ENCODE data around the gene DLK2. TPM values are rescaled to one million over a fixed set of nuclear protein-coding genes. Genes with fewer than 3 reads are reported as not detected.

Gene DLK2
- total and polyA plus RNA-seq, 3 experiments from 2014 or later = 1.4 to 1.9 (median 1.9) TPM

GRCh38 chr6:43442935-43443334 lies 12.4 kb downstream of the DLK2 start:
- CTCF ChIA-PET = no interaction called here

DNA sequence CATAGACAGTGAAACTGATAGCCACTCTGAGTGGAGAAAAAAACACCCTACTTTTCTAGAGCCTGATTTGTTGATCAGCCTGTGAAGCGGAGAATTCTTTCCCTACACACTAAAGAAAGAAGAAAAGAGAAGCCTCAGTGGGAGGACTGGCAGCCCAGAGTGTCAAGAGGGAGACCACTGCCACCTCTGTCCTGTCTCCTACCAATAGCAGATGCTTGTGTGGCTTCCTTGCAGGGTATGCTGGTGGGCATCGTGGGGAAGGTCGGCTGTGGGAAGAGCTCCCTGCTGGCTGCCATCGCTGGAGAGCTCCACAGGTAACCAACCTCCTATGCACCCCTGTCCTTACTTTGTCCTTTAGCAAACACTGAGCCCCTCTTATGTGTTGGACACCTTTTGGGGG lies 17.6 kb downstream of the DLK2 start:
- no peak for DNase-seq
- Histone ChIP-seq H3K4me1 (ENCODE audit: insufficient read depth, low read length) (no peaks in the 10 kb centered on the region), H3K27ac (ENCODE audit: low read depth, low read length) (no peak overlapping the region), H3K27me3 (ENCODE audit: insufficient read depth, low read length, poor library complexity, severe bottlenecking) (no peaks in the 10 kb centered on the region), H3K4me3 (ENCODE audit: low read length) (no peak overlapping the region), H3K9me3 (ENCODE audit: low read length) (no peaks in the 10 kb centered on the region), H3K36me3 (ENCODE audit: insufficient read depth, low read length) (peaks cover 15% of the 10 kb centered on the region)
- no peaks in the 10 kb centered on the region for H3K9me3 Mint-ChIP-seq
- ChIA-PET POLR2A (interaction anchor here (0.6 kb wide), 1 partner anchor 11 kb away, joined by 9 read pairs; the partner anchor contains the start of gene ABCC10), CTCF (no interaction called here)
- peaks cover 0 to 64% (median 4%) of the 10 kb centered on the region in 3 donors for H3K36me3 Mint-ChIP-seq
- H3K27ac Mint-ChIP-seq = peak overlapping the region in 2 of 8 donors; percentile 26 to 34
- H3K4me1 Mint-ChIP-seq = no peaks in the 10 kb centered on the region
- H3K27me3 Mint-ChIP-seq = peaks cover 0 to 2% of the 10 kb centered on the region in 2 donors
- H3K4me3 Mint-ChIP-seq = no peak overlapping the region

More at GRCh38 chr6:43442935-43443334, 12.4 kb downstream of the DLK2 start:
- H3K27me3 Mint-ChIP-seq = no peaks in the 10 kb centered on the region
- Histone ChIP-seq H3K9me3 (ENCODE audit: low read length) (no peaks in the 10 kb centered on the region), H3K4me3 (ENCODE audit: low read length) (no peak overlapping the region), H3K27ac (ENCODE audit: low read depth, low read length) (no peak overlapping the region), H3K27me3 (ENCODE audit: insufficient read depth, low read length, poor library complexity, severe bottlenecking) (no peaks in the 10 kb centered on the region), H3K36me3 (ENCODE audit: insufficient read depth, low read length) (peaks cover 22% of the 10 kb centered on the region), H3K4me1 (ENCODE audit: insufficient read depth, low read length) (no peaks in the 10 kb centered on the region)
- POLR2A ChIA-PET = no interaction called here
- peaks cover 0 to 74% (median 5%) of the 10 kb centered on the region in 3 donors for H3K36me3 Mint-ChIP-seq
- no peak overlapping the region for H3K4me3 Mint-ChIP-seq
- no peak for DNase-seq
- no peaks in the 10 kb centered on the region for H3K4me1 Mint-ChIP-seq
- H3K27ac Mint-ChIP-seq = no peak overlapping the region
- H3K9me3 Mint-ChIP-seq = no peaks in the 10 kb centered on the region

DNA sequence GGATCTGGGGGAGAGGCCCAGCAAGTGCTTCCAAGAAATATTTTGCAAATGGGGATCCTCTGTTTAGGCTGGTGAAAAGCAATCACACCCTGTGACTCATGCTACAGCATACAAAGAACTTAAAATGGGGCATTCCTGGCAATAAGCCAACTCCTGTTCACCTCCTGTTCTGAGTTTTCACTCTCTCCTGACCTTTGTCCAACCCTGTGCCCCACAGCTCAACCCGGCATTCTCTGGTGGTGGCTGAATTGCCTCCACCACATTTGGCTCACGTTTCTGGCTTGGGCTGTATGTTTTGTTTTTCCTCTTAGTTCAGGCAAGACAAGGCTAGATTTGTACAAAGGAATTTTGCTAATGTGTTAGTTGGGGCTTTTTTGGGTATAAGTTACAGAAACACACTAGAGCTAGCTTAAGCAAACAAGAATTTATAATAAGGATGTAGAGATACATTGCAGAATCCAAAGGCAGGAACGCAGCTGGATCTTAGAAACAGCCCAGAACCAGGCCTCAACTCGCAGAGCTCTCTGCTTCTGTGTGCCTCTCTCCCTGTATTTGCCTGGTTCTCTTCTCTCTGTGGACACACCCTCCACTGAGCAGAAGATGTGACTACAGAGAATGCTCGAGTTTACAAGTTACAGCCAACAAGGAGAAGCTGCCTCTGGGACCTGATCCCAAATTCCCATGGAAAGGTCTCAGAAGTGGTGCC lies 18.6 kb downstream of the DLK2 start:
- Mint-ChIP-seq H3K36me3 (peaks cover 0 to 67% (median 4%) of the 10 kb centered on the region in 3 donors), H3K9me3 (no peaks in the 10 kb centered on the region), H3K4me1 (peaks cover 1 to 5% (median 3%) of the 10 kb centered on the region in 3 donors), H3K4me3 (peak overlapping the region in 1 of 7 donors; percentile 29), H3K27me3 (peaks cover 0 to 2% of the 10 kb centered on the region in 2 donors), H3K27ac (peak overlapping the region in 4 of 8 donors; percentile 22 to 73 (median 62))
- ChIA-PET CTCF (interaction anchor here (1.1 to 1.2 kb wide), 2 partner anchors 17 to 70 kb away, joined by 4 to 6 read pairs; no protein-coding TSS in a partner anchor), POLR2A (interaction anchor here (0.7 kb wide), 1 partner anchor 43 kb away, joined by 4 read pairs; no protein-coding TSS in a partner anchor)
- H3K4me3 ChIP-seq (ENCODE audit: low read length) = no peak overlapping the region
- H3K27me3 ChIP-seq (ENCODE audit: insufficient read depth, low read length, poor library complexity, severe bottlenecking) = no peaks in the 10 kb centered on the region
- no peaks in the 10 kb centered on the region for H3K9me3 ChIP-seq (ENCODE audit: low read length)
- DNase-seq = no peak
- H3K36me3 ChIP-seq (ENCODE audit: insufficient read depth, low read length) = peaks cover 16% of the 10 kb centered on the region
- H3K4me1 ChIP-seq (ENCODE audit: insufficient read depth, low read length) = no peaks in the 10 kb centered on the region
- H3K27ac ChIP-seq (ENCODE audit: low read depth, low read length) = no peak overlapping the region

DNA sequence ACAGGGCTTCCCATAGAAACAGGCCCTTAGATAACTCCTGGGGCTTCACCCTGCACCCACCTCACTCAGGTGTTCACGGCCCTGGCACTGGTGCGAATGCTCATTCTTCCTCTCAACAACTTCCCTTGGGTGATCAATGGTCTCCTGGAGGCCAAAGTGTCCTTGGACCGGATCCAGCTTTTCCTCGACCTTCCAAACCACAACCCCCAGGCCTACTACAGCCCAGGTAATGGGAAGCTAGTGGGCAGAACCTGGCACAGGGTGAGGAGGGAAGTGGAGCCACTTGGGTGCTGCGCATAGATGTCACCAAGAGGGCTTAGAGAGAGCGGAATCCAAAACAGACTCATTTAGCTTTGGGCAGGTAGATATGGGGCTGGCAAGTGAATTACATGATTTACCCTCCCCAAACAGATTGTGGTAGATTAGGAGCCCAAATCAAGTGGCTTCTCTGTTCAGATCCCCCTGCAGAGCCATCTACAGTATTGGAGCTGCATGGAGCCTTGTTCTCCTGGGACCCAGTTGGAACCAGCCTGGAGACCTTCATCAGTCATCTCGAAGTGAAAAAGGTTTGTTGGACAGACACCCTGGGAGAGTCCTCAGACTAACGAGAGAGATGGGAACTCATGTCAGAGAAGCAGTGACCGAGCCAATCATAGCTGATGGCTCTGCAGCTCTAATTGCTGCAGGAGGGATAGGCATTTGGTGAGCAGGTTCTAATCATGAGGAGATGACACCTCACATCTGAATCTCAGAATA lies 19.5 kb downstream of the DLK2 start:
- H3K4me1 ChIP-seq (ENCODE audit: insufficient read depth, low read length) = no peaks in the 10 kb centered on the region
- no peak overlapping the region for H3K4me3 ChIP-seq (ENCODE audit: low read length)
- H3K36me3 ChIP-seq (ENCODE audit: insufficient read depth, low read length) = peaks cover 16% of the 10 kb centered on the region
- no peaks in the 10 kb centered on the region for H3K9me3 ChIP-seq (ENCODE audit: low read length)
- no peaks in the 10 kb centered on the region for H3K27me3 ChIP-seq (ENCODE audit: insufficient read depth, low read length, poor library complexity, severe bottlenecking)
- Mint-ChIP-seq H3K27ac (peak overlapping the region in 2 of 8 donors; percentile 2 to 73), H3K4me1 (peaks cover 3 to 7% (median 6%) of the 10 kb centered on the region in 3 donors), H3K27me3 (peaks cover 0 to 2% of the 10 kb centered on the region in 2 donors), H3K4me3 (no peak overlapping the region), H3K9me3 (no peaks in the 10 kb centered on the region), H3K36me3 (peaks cover 0 to 63% (median 4%) of the 10 kb centered on the region in 3 donors)
- DNase-seq = no peak
- ChIA-PET CTCF (interaction anchor here (1.1 to 1.2 kb wide), 2 partner anchors 18 to 71 kb away, joined by 4 to 6 read pairs; no protein-coding TSS in a partner anchor), POLR2A (no interaction called here)
- no peak overlapping the region for H3K27ac ChIP-seq (ENCODE audit: low read depth, low read length)

DNA sequence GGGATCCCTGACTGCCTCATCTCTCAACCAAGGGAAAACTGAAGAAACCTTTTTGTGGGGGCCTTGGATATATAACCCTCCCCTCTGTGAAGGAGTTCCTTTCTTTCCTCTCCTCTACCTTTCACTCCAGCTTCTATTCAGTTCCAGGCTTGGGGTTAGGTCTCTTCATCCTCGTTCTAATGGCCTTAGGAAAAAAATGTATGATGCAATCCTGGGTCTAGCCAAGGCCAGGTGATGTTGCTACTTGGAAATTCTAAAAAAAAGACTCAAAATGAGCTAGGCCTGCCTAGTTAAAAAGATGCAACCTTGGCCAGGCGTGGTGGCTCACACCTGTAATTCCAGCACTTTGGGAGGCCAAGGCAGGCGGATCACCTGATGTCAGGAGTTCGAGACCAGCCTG lies 20.4 kb downstream of the DLK2 start:
- H3K36me3 ChIP-seq (ENCODE audit: insufficient read depth, low read length) = peaks cover 16% of the 10 kb centered on the region
- peak overlapping the region in 2 of 8 donors; percentile 25 to 73 for H3K27ac Mint-ChIP-seq

DNA sequence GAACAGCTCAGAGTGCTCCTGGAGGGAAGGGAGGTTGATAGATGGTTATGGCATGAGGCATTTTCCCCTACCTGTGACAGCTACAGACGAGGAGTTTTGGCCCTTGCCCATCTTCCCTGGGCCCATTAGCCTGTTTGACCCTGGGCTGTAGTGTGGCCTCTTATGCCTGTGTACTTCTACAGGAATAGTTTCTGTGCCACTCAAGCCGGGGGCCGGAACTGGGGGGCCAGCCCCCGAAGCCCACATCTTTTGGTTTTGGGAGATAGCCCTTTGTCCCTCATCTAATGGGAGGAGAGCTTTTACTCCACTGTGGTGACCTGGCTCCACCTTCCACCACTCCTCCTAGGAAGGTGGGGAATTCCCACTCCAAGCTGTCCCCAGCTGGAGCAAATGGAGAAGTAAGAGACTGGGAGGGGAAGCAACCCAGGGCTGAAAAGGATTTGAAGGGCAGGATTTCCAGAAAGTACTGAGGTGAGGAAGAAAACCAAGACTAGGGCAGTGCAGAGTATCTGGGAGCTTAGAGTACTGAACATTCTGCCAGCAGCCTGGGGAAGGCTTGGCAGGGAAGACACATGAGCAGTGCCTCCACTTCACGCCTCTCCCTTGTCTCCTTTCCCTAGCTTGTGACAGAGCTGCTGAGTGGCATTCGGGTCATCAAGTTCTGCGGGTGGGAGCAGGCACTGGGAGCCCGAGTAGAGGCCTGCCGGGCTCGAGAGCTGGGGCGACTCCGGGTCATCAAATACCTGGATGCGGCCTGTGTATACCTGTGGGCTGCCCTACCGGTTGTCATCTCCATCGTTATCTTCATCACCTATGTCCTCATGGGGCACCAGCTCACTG lies 21.1 kb downstream of the DLK2 start:
- Histone ChIP-seq H3K27me3 (ENCODE audit: insufficient read depth, low read length, poor library complexity, severe bottlenecking) (no peaks in the 10 kb centered on the region), H3K36me3 (ENCODE audit: insufficient read depth, low read length) (peaks cover 16% of the 10 kb centered on the region), H3K9me3 (ENCODE audit: low read length) (no peaks in the 10 kb centered on the region), H3K27ac (ENCODE audit: low read depth, low read length) (no peak overlapping the region), H3K4me1 (ENCODE audit: insufficient read depth, low read length) (no peaks in the 10 kb centered on the region), H3K4me3 (ENCODE audit: low read length) (no peak overlapping the region)
- ChIA-PET CTCF (interaction anchor here (0.7 to 1.6 kb wide), 3 partner anchors 21 to 72 kb away, joined by 3 to 4 read pairs (median 3); partner anchors contain the start of gene DLK2), POLR2A (no interaction called here)
- no peaks in the 10 kb centered on the region for H3K9me3 Mint-ChIP-seq
- H3K4me1 Mint-ChIP-seq = peaks cover 5 to 15% (median 8%) of the 10 kb centered on the region in 3 donors
- peaks cover 0 to 2% of the 10 kb centered on the region in 2 donors for H3K27me3 Mint-ChIP-seq
- peak overlapping the region in 2 of 8 donors; percentile 66 to 73 for H3K27ac Mint-ChIP-seq
- DNase-seq = no peak
- no peak overlapping the region for H3K4me3 Mint-ChIP-seq
- peaks cover 0 to 61% (median 4%) of the 10 kb centered on the region in 3 donors for H3K36me3 Mint-ChIP-seq

More for the DNA sequence above, 20.4 kb downstream of the DLK2 start:
- Mint-ChIP-seq H3K36me3 (peaks cover 0 to 63% (median 4%) of the 10 kb centered on the region in 3 donors), H3K4me3 (no peak overlapping the region), H3K9me3 (no peaks in the 10 kb centered on the region), H3K27me3 (peaks cover 0 to 2% of the 10 kb centered on the region in 2 donors), H3K4me1 (peaks cover 5 to 15% (median 6%) of the 10 kb centered on the region in 3 donors)
- H3K27ac ChIP-seq (ENCODE audit: low read depth, low read length) = no peak overlapping the region
- H3K9me3 ChIP-seq (ENCODE audit: low read length) = no peaks in the 10 kb centered on the region
- CTCF ChIA-PET = interaction anchor here (1.3 kb wide), 1 partner anchor 20 kb away, joined by 3 read pairs; the partner anchor contains the start of gene DLK2
- no peaks in the 10 kb centered on the region for H3K4me1 ChIP-seq (ENCODE audit: insufficient read depth, low read length)
- POLR2A ChIA-PET = no interaction called here
- no peak overlapping the region for H3K4me3 ChIP-seq (ENCODE audit: low read length)
- H3K27me3 ChIP-seq (ENCODE audit: insufficient read depth, low read length, poor library complexity, severe bottlenecking) = no peaks in the 10 kb centered on the region
- DNase-seq = no peak

DNA sequence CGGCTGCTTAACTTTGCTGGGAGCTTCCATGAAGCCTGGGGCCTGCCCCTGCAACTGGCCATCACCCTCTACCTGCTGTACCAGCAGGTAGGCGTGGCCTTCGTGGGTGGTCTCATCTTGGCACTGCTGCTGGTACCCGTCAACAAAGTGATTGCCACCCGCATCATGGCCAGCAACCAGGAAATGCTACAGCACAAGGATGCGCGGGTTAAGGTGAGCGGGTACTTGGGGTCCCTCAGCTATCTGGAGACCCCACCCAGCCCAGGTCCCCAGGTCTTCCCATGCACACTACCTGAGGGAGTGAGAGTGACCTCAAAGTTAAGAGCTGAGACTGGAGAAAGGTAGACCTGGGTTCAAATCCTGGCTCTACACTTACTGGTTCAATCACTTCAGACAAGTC lies 22.2 kb downstream of the DLK2 start:
- POLR2A ChIA-PET = no interaction called here
- Mint-ChIP-seq H3K4me1 (peaks cover 14 to 26% (median 18%) of the 10 kb centered on the region in 3 donors), H3K27ac (no peak overlapping the region), H3K36me3 (peaks cover 0 to 59% (median 4%) of the 10 kb centered on the region in 3 donors), H3K4me3 (peak overlapping the region in 1 of 7 donors; percentile 70), H3K27me3 (peaks cover 0 to 2% of the 10 kb centered on the region in 2 donors), H3K9me3 (no peaks in the 10 kb centered on the region)
- H3K4me3 ChIP-seq (ENCODE audit: low read length) = no peak overlapping the region
- peaks cover 10% of the 10 kb centered on the region for H3K4me1 ChIP-seq (ENCODE audit: insufficient read depth, low read length)
- H3K9me3 ChIP-seq (ENCODE audit: low read length) = no peaks in the 10 kb centered on the region
- H3K27ac ChIP-seq (ENCODE audit: low read depth, low read length) = no peak overlapping the region
- peaks cover 8% of the 10 kb centered on the region for H3K36me3 ChIP-seq (ENCODE audit: insufficient read depth, low read length)
- DNase-seq = no peak
- no peaks in the 10 kb centered on the region for H3K27me3 ChIP-seq (ENCODE audit: insufficient read depth, low read length, poor library complexity, severe bottlenecking)
- CTCF ChIA-PET = interaction anchor here (1.3 to 1.6 kb wide), 2 partner anchors 21 to 74 kb away, joined by 4 read pairs; no protein-coding TSS in a partner anchor
